Measurements from ENCODE around the gene PGGHG.
A peak's percentile ranks its signal among the peaks of the same experiment; 100 is the strongest.
"Not testable (repeated sequence)": the region's sequence is repeated elsewhere in the genome, so short reads cannot be mapped to it uniquely, and the experiment has no call there.

The PGGHG gene

GRCh38 chr11:311013-311748, 22.3 kb downstream of the PGGHG start:
- DNase-seq (ENCODE audit: insufficient read length, low spot score), result not testable (repeated sequence)
- FAIRE-seq, result peak; percentile 26

- DNase-seq (ENCODE audit: insufficient read length, low spot score) (no peak), FAIRE-seq (peak; percentile 37)
These were observed 23.3 kb downstream of the PGGHG start for GRCh38 chr11:312092-312816.

- FAIRE-seq (no peak), DNase-seq (ENCODE audit: insufficient read length, low spot score) (no peak)
These were observed 24.4 kb downstream of the PGGHG start for GRCh38 chr11:313304-313786.

GRCh38 chr11:313787-314553, 25.0 kb downstream of the PGGHG start, which contains the start of gene IFITM1:
TSS of gene IFITM1 (plus strand) at chr11:314040. CDS start at chr11:314171, 131 bp downstream.
- peak; percentile 98 for FAIRE-seq
- peak; percentile 95 for DNase-seq (ENCODE audit: insufficient read length, low spot score)

DNA sequence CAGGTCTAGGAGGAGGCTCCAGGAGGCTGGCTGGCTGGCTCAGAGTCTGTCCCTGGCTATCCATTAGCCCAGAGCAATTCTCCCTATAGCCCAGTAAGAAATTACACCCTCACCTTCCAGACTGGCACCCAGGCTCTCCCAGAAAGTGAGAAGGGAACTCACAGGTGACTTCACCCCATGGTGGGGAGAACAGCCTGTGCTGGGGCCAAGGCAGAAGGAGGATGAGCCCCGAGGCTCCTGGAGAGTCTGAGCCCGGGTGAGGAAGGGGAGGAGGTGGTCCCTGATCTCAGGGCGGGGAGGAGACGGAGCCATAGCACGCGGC, 25.6 kb downstream of the PGGHG start:
- FAIRE-seq, result not testable (repeated sequence)

DNA sequence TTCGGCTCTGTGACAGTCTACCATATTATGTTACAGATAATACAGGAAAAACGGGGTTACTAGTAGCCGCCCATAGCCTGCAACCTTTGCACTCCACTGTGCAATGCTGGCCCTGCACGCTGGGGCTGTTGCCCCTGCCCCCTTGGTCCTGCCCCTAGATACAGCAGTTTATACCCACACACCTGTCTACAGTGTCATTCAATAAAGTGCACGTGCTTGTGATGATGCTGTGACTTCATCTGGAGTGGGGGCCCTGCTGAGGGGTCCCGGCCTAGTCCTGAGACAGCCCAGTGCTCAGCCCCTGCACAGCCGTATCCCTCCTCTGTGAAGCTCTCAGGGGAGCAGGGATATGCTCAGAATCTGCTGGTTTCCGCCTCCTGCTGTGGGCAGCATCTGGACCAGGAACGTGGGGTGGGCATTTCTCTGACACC, 26.1 kb downstream of the PGGHG start:
- FAIRE-seq, result no peak
- DNase-seq (ENCODE audit: insufficient read length, low spot score), result no peak

More for the DNA sequence above, 25.6 kb downstream of the PGGHG start:
- not testable (repeated sequence) for DNase-seq (ENCODE audit: insufficient read length, low spot score)

DNA sequence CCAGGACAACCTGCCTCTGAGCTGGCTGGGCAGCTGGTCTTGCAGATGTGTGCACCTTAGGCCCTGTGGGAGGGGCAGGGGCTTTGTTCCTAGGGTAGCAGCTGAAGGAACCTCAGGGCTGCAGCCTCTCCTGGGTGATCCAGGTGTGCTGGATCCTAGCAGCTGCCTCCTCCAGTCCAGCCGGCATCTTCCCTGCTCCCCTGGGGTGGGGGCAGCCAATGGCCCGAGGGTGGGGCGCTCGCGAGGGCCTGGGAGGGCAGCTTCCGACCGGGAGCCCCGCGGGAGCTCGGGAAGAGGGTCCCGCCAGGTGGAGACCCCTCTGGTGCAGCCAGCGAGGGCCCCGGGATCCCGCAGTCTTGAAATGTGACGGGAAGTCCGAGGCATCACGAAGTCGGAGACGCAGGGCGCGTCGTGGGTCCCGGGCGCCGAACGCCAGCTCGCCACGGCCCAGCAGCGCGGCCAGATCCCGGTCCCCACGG, 26.6 kb downstream of the PGGHG start:
- FAIRE-seq (no peak), DNase-seq (ENCODE audit: insufficient read length, low spot score) (no peak)

DNA sequence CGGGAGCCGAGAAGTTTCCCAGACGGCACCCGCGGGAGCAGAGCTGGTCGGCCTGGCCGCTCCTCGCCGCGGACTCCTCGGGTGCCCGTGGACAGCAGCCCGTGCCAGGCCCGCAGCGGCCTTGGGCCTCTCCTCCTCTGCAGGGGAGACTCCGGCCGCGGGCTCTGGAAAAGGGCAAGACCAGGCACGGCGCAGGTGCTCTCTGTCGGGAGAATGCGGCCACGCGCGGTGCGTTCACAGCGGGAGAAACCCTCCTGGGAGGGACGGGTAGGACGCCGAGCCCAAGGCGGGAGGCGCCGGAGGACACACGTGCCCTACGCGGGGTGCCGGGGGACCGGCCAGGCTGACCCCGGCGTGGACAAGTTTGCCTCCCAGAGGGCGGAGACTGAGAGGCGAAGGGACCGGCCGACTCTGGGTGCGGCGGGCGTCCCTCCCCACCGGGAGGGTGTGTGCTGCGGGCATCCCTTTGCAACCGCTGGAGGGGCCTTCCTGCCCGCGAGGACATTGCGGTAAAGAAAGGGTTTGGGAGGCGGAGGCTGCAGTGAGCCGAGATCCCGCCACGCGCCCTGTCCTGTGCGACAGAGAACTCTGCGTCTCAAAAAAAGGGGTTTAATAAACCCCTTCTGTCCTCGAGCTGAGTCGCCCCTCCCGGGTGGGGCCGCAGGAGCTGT, 27.2 kb downstream of the PGGHG start:
- DNase-seq (ENCODE audit: insufficient read length, low spot score) (no peak), FAIRE-seq (no peak)

- DNase-seq (ENCODE audit: insufficient read length, low spot score) (no peak), FAIRE-seq (no peak)
These were observed 28.0 kb downstream of the PGGHG start for GRCh38 chr11:316891-317301.

GRCh38 chr11:317668-318404, 28.9 kb downstream of the PGGHG start:
- DNase-seq (ENCODE audit: insufficient read length, low spot score), result not testable (repeated sequence)

GRCh38 chr11:318405-319120, 29.6 kb downstream of the PGGHG start:
- peak; percentile 35 for FAIRE-seq
- not testable (repeated sequence) for DNase-seq (ENCODE audit: insufficient read length, low spot score)

More at GRCh38 chr11:317668-318404, 28.9 kb downstream of the PGGHG start:
- peak; percentile 89 for FAIRE-seq

- DNase-seq (ENCODE audit: insufficient read length, low spot score), result not testable (repeated sequence)
- peak; percentile 57 for FAIRE-seq
These were observed 30.4 kb downstream of the PGGHG start for GRCh38 chr11:319121-319887.

GRCh38 chr11:319888-320273, 31.0 kb downstream of the PGGHG start:
- not testable (repeated sequence) for DNase-seq (ENCODE audit: insufficient read length, low spot score)
- FAIRE-seq, result peak; percentile 31

- FAIRE-seq (no peak), DNase-seq (ENCODE audit: insufficient read length, low spot score) (no peak)
These were observed 35.2 kb downstream of the PGGHG start for GRCh38 chr11:324156-324555.

GRCh38 chr11:324593-325517, 35.9 kb downstream of the PGGHG start:
- peak; percentile 21 for FAIRE-seq
- DNase-seq (ENCODE audit: insufficient read length, low spot score), result not testable (repeated sequence)

GRCh38 chr11:325796-326591, 37.1 kb downstream of the PGGHG start:
- FAIRE-seq (peak; percentile 28), DNase-seq (ENCODE audit: insufficient read length, low spot score) (no peak)

- no peak for DNase-seq (ENCODE audit: insufficient read length, low spot score)
- FAIRE-seq, result no peak
These were observed 37.6 kb downstream of the PGGHG start for GRCh38 chr11:326592-326841.

All from GM19239 (cell line).